Stimulated activated CD8-positive, alpha-beta memory T cell treated with anti-CD3 and anti-CD28 coated beads, Interleukin-7, amount 100 ng/mL, for 1 hour (primary cell): ENCODE measurements around the gene FAM241B.

ENCODE experiments used
- DNase-seq, 2 donors: peaks; one replicate each; pipeline ENCODE4 v3.0.0-alpha.2; 2020; ENCODE audit warnings: low read depth in 2 of 2

The FAM241B gene

DNA sequence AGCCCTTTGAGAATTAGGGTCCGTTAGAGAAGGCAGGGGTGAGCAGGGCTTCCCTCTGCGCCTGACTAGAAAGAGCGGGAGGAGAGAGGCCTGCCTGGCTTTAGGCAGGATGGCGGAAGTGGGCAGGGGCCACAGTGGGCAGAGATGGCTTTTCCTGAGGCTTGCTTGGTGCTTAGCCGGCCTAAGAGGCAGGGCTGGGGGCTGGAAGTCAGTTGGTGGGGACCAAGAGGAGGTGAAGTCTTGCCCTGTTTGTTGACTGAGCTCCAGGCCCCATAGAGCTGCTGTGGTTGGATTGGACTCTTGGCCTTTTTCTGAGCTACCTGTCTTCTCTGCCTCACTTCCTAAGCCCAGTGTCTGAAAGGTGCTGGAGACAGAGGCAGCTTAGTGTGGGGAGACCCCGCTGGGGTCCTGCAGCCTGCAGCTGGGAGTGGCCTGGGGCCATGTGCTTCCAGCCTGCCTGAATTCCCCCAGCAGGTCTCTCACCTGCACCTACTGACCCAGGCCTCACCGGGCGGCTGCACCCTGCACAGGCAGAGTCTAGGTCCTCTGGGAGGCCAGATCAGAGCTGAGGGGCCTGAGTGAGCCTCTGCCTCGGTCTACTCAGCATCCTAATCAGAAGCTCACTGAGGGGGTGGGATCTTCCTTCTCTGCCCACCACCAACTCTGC is 4.8 kb downstream of the FAM241B start:
- DNase-seq = no peak

DNA sequence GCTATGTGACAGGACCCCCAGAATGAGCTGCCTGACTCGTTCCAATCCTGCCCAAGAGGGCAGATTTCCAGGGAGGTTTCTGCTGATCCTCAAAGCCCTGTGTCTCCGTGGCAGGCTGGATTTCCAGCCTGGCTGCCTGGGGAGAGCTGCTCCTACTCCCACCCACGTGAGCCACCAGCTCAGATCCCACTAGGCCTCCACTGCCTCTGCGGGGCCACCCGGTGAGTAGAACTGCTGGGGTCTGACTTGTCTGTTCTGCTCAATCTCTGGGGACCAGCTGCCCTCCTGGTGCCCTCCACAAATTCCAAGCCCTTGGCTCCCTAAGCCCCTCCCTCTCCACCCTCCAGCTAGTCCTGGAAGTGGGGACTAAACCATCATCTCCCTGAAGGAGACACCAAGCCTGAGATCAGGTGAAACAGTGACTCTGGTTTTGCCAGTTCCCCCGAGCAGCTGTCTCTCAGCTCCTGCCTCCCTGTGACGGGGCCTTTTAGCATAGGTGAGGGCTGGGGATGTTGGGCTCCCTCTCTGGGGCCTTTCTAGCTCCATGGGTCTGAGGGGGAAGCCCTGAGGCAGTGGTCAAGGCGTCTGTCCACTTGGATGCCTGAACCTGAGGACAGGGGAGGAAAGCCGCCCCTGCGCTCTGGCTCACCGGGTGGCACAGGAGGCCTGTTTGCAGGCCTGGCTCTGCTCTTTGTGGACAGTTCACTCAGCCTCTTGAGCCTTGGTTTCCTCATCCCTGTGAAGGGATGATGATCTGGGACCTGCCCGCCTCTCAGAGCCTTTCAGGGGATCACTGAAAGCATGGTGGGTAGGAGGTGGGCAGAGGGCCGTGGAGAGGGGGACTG is 5.6 kb downstream of the FAM241B start:
- DNase-seq = no peak

DNA sequence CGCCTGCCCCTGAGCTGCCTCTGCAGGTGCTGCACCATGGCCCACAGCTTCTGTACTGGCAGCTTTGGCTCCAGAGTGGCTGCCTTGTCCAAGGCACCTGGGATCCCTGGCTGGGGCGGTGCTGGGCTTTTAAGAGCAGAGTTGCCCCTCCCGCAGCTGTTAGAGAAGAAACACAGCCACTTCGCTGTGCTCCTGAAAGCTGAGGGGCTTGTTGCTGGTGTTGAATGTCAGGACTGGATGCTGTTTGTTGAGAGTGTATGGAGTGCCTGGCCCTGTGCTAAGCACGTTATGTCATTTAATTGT is 6.2 kb downstream of the FAM241B start:
- no peak for DNase-seq

DNA sequence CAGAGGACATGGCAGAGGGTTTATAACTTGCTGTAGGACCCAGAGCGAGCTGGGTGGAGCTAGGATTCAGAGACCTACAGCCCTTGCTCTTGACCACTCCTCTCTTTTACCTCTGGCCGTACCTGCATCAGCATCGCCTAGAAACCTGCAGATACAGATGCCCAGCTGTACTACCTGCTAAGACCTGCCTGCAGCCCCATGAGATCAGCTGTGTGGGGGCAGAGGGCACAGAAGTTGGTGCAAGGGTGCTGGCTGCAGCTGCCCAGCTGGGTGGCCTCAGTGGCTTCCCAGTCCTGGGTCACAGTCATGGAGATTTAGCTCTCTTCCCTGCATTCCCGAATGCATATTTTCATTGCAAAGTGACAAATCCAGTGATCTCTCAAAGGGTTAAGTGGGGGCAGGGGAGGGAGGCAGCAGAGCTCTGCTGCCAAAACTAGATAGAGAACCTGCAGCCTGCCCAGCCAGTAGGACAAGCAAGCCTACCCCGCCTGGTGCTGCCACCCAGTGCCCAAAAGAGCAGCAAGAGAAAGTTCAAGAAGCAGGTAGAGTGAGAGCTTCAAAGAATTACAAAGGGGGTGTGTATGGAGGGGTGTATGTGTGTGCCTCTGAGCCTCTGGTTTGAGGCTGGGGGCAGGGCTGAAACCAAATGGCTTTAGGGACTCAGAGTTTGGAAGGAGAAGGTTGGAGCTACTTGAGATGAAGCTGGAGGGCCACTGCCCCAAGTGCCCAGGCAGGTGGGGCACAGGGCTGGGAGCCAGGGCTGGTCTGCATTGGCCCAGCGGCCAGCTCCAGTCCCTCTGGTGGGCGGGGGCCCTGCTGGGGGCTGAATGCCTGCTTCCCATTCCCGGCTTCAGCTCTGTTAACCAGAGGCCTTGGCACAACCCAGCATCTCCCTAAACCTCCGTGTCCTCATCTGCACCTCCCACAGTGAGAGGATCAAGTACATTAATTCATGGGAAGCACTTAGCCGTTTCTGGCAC is 6.9 kb downstream of the FAM241B start:
- no peak for DNase-seq

DNA sequence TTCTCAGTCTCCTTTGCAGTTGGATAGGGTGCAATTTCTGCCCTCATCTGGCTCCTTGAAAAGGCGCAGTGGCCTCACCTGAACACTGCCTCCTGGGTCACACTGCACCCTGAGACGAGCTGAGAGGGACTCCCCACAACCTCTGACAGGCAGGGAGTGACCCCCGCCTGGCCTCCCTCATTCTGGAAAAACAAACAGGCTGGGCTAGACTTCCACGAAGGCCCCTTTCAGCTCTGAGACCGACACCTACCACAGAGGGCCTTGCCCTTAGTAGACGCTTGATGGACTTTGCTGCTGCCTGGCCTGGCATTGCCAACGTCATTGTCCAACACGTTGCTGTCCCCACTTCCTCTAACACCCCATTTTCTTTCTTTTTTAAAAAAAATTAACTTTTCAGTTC is 8.6 kb downstream of the FAM241B start:
- no peak for DNase-seq

DNA sequence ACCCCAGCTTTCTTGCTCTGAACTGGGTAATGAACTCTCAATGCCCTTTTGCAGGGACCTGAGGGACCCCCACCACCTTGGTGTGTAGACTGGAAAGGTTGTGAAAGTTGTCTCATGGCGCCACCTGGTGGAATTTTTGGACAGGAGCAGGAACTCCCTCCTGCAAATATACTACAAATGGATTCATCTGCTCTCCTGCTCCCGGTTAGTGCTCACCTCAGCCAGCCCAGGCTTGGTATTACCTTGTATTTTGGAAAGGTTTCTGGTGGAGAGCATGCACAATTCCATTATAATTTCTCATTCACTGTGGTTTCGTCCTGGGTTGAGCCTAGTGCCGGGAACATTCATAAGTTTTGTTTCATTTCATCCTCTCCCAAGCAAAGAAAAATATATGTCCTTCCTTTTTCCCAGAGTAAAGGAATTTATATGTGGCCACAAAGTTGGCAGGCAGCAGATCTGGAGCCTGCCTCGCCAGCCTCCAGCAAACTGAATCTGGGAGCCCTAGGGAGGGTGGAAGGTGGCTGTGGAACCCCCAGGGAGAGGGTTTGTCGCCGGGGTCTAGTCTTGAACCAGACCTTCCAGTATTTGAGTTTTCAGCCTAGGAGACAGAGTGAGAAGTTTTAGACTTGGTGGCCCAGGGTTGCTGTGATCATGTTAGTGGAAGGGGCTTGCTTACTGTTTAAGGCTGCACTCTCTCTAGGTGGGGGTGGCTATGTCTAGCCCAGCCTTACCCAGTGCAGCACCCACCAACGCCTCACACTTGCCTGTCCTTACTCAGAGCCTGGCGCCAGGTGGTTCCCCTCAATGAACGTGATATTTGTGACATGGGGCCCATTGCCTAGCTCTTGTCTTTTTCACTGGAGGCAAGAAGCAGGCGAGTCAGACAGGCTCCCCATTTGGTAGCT is 9.5 kb downstream of the FAM241B start:
- DNase-seq = peak; percentile 41

DNA sequence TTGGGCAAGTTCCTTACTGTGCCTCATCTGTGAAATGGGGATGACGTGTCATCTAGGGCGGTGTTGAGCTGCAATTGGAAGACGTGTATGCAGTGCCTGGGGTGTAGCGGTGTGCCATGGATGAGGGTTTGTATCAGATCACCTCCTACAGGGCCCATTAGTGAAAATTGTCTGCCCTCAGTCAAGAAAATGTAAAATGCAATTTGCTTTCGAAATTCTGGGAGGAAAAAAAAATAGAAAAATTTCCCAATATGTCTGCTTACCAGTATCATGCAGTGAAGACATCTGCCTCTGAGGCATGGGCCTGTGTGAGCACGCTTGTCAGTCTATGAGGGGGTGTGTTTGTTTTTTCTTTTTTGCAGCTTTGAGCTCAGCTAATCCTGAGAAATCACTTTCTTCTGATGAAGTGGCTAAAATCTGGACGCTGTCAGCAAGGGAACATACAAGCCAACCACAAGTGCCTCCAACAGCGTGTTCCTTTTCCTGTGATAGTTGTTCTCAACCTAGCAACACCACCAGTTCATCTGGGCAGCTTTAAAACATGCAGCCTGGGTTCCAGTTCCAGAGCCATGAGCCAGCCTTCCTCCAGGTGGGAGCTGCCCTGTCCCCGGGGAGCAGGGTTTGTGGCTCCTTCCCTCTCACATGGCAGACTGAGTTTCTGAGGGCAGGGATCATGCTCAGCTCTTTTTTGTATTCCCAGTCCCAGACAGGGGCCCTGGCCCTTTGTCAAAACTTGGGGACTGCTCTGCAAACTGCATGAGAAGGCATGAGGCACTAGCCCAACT is 10.3 kb downstream of the FAM241B start:
- DNase-seq = no peak

DNA sequence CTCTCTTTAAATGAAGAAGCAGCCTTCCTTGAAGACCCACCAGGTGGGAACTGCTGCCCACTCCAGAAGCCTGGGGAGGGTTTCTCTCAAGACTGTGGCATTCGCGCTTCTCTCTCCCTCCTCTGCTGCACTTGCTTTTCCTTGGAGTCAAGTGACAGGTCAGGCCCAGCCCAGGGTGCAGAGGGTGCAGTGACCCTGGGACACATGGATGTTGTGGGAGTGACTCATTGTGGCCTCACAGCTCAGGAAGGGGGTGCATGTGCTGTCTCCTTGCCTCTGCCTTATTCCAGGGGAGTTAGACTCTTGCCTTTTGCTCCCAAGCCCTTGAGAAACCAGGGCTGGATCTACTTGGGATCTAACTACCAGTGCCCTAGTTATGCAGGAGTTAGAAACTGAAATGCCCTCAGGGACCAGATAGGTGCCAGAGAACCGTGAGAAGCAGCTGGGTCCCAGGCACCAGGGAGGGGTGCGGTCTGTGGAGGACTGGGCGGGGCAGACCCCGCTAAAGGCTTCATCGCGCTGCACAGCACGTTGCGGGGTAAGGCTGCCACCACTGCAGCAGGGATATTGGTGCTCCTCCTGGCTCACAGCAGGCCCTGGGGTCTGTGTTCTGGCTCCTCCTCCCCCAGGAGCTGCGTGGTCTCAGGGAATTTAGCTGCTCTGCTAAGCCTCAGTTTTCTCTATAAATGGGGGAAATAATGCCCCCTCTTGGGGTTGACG is 11.4 kb downstream of the FAM241B start:
- DNase-seq = no peak

DNA sequence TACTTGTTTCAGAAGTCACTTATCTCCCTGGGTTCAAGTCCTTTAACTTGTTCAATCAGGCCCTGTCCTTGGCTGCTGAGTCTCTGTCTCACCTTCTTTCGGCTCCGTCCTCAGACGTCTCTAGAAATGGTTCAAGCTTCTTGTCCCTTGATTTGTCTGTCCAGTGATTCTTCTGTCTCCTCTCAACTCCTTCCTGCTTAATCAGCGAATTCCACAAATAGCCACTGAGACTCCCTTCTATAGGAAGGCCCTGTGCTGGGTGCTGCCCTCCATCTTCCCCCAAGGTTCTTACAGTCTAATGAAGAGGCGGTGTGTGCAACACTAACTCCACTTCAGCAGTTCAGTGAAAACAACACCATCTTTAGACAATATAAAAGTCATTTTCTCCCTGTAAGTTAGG is 12.7 kb downstream of the FAM241B start:
- no peak for DNase-seq

DNA sequence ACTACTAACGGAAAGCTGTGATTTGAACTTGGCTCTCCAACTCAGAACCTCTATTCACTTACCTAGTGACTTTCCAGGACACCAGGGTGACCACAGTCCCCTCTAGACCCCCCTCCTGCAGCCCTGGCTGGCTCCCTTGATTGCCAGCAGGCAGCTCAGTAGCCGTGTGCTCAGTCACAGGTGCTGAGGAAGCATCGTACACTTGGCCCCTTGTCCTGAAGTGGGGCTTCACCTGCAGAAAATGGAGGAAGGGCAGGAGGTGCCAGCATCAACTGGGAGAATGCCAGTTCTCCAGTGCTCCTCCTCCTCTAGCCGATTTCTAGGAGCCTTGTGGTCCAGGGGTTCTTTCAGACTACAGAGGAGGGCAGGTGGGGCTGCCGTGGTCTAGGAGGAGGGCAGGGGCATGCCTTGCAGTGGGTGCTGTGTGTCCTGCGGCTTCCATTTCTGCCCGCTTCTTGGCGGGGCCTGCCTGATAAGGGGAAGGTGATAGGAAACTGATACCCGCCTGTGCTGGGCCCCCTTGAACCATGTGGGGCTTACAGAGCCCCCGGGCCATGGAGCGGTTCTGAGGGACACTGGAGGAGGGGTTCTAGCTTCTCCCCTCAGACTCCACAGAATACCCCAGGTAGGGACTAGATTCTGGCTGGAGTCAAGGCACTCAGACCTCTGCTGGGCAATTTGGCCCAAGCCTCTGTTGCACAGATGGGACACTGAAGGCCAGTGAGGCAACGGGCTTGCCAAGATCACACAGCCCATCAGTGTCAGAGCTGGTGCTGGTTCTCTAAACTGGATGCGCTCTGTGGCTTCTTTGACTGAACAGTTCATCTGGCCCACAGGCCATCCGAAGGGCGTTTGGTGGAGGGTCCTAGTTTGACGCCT is 14.0 kb downstream of the FAM241B start:
- no peak for DNase-seq

DNA sequence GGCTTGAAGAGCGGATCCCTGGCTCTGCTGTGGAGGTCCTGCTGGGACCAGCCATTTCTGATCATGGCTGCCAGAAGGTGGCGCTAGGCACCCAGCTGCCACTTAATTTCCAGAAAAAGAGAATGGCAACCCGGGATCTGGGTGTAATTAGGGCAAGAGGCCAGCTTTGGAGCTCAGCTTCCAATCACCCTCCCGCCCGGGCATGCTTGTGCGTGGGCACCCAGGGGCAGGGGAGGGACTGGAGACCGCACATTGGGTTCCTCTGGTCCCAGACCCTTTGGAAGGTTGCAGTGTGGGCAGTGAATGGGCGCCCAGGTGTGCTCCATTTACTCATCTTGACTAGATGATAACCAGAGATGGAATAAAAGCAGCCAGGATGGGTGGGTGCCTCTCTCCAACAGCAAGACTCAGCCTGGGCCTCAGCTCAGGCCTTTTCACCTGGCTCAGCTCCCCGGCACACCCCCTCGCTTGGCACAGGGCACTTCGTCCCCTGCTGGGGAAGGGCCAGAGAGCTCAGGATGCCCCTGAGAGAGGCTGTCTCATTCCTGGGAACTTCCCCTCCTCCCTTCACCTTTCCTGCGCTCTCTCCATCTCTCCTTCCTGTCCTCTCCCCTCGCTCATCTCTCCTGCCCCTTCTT is 14.7 kb downstream of the FAM241B start:
- no peak for DNase-seq

DNA sequence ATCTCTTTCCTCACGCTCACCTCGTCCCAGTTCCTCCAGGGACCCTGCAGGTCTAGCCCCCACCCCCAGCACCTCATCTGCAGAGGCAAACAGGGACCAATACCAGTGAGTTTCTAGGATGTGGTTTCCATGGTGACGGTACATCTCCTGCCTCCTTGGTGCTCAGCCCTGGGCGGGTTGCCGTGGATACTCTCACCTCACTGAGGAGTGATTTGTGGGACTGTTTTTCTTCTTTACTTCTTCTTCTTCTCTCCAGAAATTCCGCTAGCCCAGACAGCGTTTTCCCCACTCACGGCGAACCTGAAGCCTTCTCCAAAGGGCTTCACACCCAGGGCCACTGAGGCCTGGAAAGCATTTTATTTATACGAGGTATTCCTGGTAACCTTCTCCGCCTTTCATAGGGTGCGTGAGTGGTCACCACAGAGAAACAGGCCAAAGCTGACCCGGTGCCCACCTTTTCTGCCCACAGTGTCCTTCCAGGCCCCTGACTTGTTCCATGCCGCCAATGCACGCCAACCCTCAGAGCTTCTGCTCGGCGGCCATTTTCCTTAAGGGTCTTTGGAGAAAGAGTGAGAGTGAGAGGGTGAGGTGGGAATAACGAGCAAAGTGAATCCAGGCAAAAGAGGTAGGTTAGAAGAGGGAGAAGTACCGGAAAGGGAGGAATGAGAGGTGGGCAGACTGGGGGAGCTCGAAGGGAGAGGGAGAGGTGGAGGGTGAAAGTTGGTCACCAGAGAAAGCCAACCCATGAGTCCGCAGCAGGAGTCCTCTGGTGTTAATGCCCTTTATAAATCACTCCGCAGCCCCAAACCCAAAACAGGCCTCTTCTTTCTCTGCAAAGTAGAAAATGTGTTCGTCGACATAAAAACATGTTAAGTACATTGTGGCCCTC is 15.5 kb downstream of the FAM241B start:
- DNase-seq = no peak

DNA sequence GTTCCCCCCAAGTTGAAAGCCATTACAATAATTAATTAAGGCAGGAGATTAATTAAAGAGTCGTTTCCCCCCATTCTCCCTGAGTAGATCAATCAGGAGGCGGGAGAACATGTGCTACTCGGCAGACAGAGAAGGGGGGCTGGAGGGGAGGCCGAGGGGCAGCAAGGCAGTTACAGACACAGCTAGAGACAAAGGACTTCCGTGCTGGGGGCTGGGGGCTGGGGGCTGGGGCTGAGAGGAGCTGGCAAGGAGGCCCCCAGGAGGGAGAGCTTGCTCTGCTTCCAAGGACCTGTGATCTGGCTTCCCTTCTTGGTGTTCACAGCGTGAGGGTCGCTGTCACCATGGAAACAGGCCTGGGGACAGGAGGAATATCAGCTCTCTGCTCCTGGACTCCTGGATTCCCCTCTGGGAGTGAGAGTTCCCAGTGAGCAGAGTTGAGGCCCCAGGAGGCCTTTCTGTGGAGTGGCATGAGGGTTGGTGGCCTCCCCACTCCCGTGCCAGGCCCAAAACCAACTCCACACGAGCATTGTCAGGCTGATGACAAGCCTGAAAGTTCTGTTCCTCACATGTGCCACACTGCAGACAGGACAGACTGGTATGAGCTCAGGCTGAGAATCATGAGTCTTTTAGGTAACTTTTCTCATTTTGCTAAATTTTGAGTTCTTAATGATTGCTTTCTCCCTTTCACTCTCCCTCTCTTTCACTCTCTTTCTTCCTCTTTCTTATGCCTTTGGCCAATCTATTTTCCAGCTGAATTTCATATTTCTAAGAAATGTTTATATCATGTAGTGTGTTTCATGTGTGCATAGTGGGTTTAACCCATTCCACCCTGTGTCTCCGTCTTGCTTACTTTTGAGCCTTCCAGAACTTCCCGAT is 16.4 kb downstream of the FAM241B start:
- no peak for DNase-seq

DNA sequence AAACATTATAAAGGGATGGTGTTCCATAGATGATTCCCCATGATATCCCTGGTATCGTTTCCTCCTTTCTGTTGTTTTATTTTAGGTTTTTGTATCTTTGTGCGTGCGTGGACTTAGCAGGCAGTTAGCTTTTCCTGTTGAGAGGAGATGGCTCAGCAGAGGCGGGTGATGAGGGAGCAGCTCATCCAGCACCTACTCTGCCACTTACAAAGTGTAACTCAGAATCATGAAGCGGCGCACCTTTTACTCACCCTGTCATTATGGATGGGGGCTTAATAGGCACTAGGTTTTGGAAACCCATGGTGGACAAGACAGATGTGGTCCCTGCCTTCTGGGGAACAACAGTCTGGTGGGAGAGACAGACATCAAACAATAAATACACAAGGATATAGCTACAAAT is 17.1 kb downstream of the FAM241B start:
- DNase-seq = no peak

DNA sequence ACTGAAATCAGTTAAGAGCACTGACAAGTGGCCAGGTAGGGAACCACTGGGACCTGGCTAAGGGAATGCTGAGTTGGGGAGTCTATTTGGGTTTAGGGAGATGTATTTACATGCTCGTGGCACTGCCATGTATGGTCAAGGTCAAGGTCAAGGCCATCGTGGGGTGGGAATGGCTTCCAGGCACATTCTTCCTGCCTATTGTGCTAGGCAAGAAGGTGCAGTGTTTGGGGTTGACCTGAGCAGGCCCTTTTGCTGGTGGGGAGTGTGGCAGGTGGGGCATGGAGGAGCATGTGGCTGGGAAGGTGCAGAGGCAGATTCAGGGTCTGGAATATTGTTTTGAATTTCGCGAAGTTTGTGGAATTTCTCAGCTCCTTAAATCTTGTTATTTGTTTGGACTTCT is 17.8 kb downstream of the FAM241B start:
- DNase-seq = no peak

DNA sequence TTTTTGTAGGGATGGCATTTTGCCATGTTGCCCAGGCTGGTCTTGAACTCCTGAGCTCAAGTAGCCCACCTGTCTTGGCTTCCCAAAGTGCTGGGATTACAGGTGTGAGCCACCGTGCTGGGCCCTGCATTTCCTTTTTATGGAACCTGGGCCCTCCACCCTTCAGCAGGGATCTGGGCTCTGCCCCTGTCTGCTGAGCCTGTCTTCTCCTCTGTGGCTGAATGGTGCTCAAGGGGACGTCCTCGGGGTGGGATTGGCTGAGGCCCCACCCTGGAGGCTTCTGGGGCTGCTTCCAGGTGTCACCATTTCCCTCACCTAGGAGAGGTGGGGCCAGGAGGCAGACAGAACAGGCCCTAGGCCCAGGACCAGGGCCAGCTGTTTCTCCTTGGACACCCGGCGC is 18.4 kb downstream of the FAM241B start:
- no peak for DNase-seq
